ENCODE measurements around the gene NT5C2. TPM values are rescaled to one million over a fixed set of nuclear protein-coding genes. Genes with fewer than 3 reads are reported as not detected.

The NT5C2 gene
- total RNA-seq, 1 donor from 2014 or later: 113 TPM

- peak overlapping the region; percentile 22 for H3K4me3 Mint-ChIP-seq (ENCODE audit: unreplicated experiment)
- Histone ChIP-seq H3K4me1 (ENCODE audit: insufficient read depth, low read length) (peaks cover 37% of the 10 kb centered on the region), H3K4me3 (ENCODE audit: insufficient read depth, low read depth, low read length) (no peak overlapping the region), H3K9ac (ENCODE audit: low read length) (no peak overlapping the region), H3K36me3 (ENCODE audit: insufficient read depth, low read length) (no peaks in the 10 kb centered on the region), H3K79me2 (ENCODE audit: insufficient read depth, low read length) (no peaks in the 10 kb centered on the region), H3K4me2 (ENCODE audit: low read length) (peak overlapping the region; percentile 55), H3K27me3 (ENCODE audit: insufficient read depth, low read length) (no peaks in the 10 kb centered on the region), H2AFZ (ENCODE audit: low read depth, low read length) (peak overlapping the region; percentile 43), H3K27ac (ENCODE audit: low read depth, low read length) (no peak overlapping the region), H4K20me1 (ENCODE audit: insufficient read depth, low read length) (no peaks in the 10 kb centered on the region), H3K9me3 (ENCODE audit: insufficient read depth, low read depth, low read length) (no peaks in the 10 kb centered on the region)
- peak; percentile 70 for DNase-seq (ENCODE audit: low read depth)
- peak overlapping the region; percentile 92 for H3K27ac Mint-ChIP-seq (ENCODE audit: unreplicated experiment)
- no peak for TF ChIP-seq EZH2 (IDR thresholded peaks at IDR 0.05; ENCODE audit: insufficient read depth, low read length)
- no peak for TF ChIP-seq CTCF (IDR thresholded peaks at IDR 0.05; ENCODE audit: insufficient read depth, low read depth, low read length)
- H3K36me3 Mint-ChIP-seq (ENCODE audit: low read depth, unreplicated experiment): no peaks in the 10 kb centered on the region
- peaks cover 26% of the 10 kb centered on the region for H3K4me1 Mint-ChIP-seq (ENCODE audit: low read depth, unreplicated experiment)
- H3K27me3 Mint-ChIP-seq (ENCODE audit: low read depth, unreplicated experiment): no peaks in the 10 kb centered on the region
- H3K9me3 Mint-ChIP-seq (ENCODE audit: unreplicated experiment): no peaks in the 10 kb centered on the region
- FAIRE-seq: no peak
Observed at GRCh38 chr10:103232772-103233488, 39.9 kb upstream of the NT5C2 start.

- H3K9me3 ChIP-seq (ENCODE audit: insufficient read depth, low read depth, low read length): no peaks in the 10 kb centered on the region
- H3K4me3 ChIP-seq (ENCODE audit: insufficient read depth, low read depth, low read length): peak overlapping the region; percentile 13
- H3K27ac Mint-ChIP-seq (ENCODE audit: unreplicated experiment): peak overlapping the region; percentile 98
- peak overlapping the region; percentile 76 for H3K4me2 ChIP-seq (ENCODE audit: low read length)
- DNase-seq (ENCODE audit: low read depth) (no peak), FAIRE-seq (no peak)
- no peaks in the 10 kb centered on the region for H3K27me3 ChIP-seq (ENCODE audit: insufficient read depth, low read length)
- peak overlapping the region; percentile 9 for H3K4me3 Mint-ChIP-seq (ENCODE audit: unreplicated experiment)
- no peaks in the 10 kb centered on the region for H3K27me3 Mint-ChIP-seq (ENCODE audit: low read depth, unreplicated experiment)
- H3K9me3 Mint-ChIP-seq (ENCODE audit: unreplicated experiment): no peaks in the 10 kb centered on the region
- H3K4me1 ChIP-seq (ENCODE audit: insufficient read depth, low read length): peaks cover 42% of the 10 kb centered on the region
- no peak overlapping the region for H2AFZ ChIP-seq (ENCODE audit: low read depth, low read length)
- TF ChIP-seq EZH2 (IDR thresholded peaks at IDR 0.05; ENCODE audit: insufficient read depth, low read length): no peak
- TF ChIP-seq CTCF (IDR thresholded peaks at IDR 0.05; ENCODE audit: insufficient read depth, low read depth, low read length): no peak
- no peaks in the 10 kb centered on the region for H3K36me3 Mint-ChIP-seq (ENCODE audit: low read depth, unreplicated experiment)
- peak overlapping the region; percentile 45 for H3K9ac ChIP-seq (ENCODE audit: low read length)
- no peaks in the 10 kb centered on the region for H4K20me1 ChIP-seq (ENCODE audit: insufficient read depth, low read length)
- H3K27ac ChIP-seq (ENCODE audit: low read depth, low read length): peak overlapping the region; percentile 95
- H3K79me2 ChIP-seq (ENCODE audit: insufficient read depth, low read length): no peaks in the 10 kb centered on the region
- no peaks in the 10 kb centered on the region for H3K36me3 ChIP-seq (ENCODE audit: insufficient read depth, low read length)
- H3K4me1 Mint-ChIP-seq (ENCODE audit: low read depth, unreplicated experiment): peaks cover 26% of the 10 kb centered on the region
Observed at GRCh38 chr10:103232131-103232673, 39.1 kb upstream of the NT5C2 start.
